ENCODE measurements around the gene CDH4. TPM values are rescaled to one million over a fixed set of nuclear protein-coding genes. Genes with fewer than 3 reads are reported as not detected.

CDH4 gene
- total and polyA plus RNA-seq, 9 of the 15 experiments (the other 6 are each of a cell fraction or from before 2014, with no cell fraction given), result 0.04 TPM; not detected in 8

DNA sequence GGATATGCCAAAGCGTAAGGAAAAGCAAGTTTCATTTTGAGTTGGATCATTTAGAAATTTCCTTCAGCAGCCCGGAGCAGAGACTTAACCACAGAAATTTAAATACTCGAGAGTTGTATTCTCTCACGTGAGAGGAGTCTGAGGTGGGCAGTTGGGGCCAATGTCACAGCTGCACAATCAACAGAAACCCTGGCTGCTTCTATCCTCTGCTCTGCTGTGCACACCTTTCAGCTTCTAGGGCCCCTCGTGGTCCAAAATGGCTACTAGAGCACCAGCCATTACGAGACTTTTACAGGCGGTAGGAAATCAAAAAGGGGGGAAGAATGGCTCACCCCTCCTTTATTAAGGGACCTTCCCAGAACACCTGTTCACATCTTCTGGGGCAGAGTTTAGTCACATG, 659.8 kb downstream of the CDH4 start:
- no peaks in the 10 kb centered on the region for H3K79me2 ChIP-seq (ENCODE audit: control insufficient read depth, insufficient read depth, low read length)
- H3K27me3 ChIP-seq (ENCODE audit: control insufficient read depth in 2 of 2, insufficient read depth in 2 of 2, low read length in 2 of 2), result peaks cover 38 to 73% of the 10 kb centered on the region in 2 experiments
- H3K4me1 ChIP-seq (replicated peaks in 1 of 2; ENCODE audit: control insufficient read depth in 2 of 2, insufficient read depth in 2 of 2, low read length in 2 of 2), result peaks cover 0 to 3% of the 10 kb centered on the region in 2 experiments; a peak in 1 of 5 replicates
- POLR2A ChIA-PET, result interaction anchor here (0.6 kb wide), 1 partner anchor 33 kb away, joined by 3 read pairs; no protein-coding TSS in a partner anchor
- 0% methylated on average over 7 of the region's 7 CpGs for WGBS (ENCODE audit: insufficient coverage, low coverage, missing lambda C conversion rate)
- CTCF ChIA-PET (ENCODE audit: low intra/inter-chr PET ratio), result no interaction called here
- in situ Hi-C loops (cut with MboI), result no loop called here
- DNase-seq (ENCODE audit: extremely low read depth in 1 of 4, low spot score in 3 of 4) (no peak), ATAC-seq (no peak), FAIRE-seq (no peak)
- 0 out of 2 replicates have a peak, but pooled peaks cover 2% of the 10 kb centered on the region for H3K9me3 ChIP-seq (replicated peaks; ENCODE audit: control insufficient read depth, insufficient read depth, low read depth, low read length)
- intact Hi-C loops (cut with micrococcal nuclease), result no loop called here
- no peak overlapping the region for H3K27ac ChIP-seq (ENCODE audit: extremely low read depth, low read depth, low read length)
- H3K4me3 ChIP-seq, result no peak overlapping the region
- no peak overlapping the region for H3K4me2 ChIP-seq (ENCODE audit: insufficient read depth, low read length)
- no peak overlapping the region for H2AFZ ChIP-seq (ENCODE audit: low read depth, low read length)
- BruUV-seq (replicated peaks), result no TSS peak
- no peaks in the 10 kb centered on the region for H3K36me3 ChIP-seq (ENCODE audit: control insufficient read depth, insufficient read depth, low read length)
- H3K9ac ChIP-seq (ENCODE audit: insufficient read depth in 1 of 2, low read depth in 2 of 2, low read length in 2 of 2), result no peak overlapping the region
- H4K20me1 ChIP-seq (replicated peaks; ENCODE audit: control insufficient read depth, insufficient read depth, low read length), result peaks cover 12% of the 10 kb centered on the region; the same call in 1 of the 2 replicates
- no peaks in the 10 kb centered on the region for H3K9me1 ChIP-seq (ENCODE audit: control insufficient read depth, insufficient read depth, low read length)
- TF ChIP-seq JUND (IDR thresholded peaks at IDR 0.05; ENCODE audit: borderline replicate concordance, low read depth, low read length) (no peak), JUND (tag; IDR thresholded peaks at IDR 0.05; ENCODE audit: borderline replicate concordance, low read depth, low read length) (no peak), ZNF121 (CRISPR knock-in tag; conservative IDR thresholded peaks at IDR 0.05) (no peak), ZNF212 (CRISPR knock-in tag; IDR thresholded peaks at IDR 0.05) (no peak), ZNF431 (CRISPR knock-in tag; IDR thresholded peaks at IDR 0.05) (no peak), DDX20 (tag; IDR thresholded peaks at IDR 0.05; ENCODE audit: low read depth) (no peak), CHD1 (IDR thresholded peaks at IDR 0.05; ENCODE audit: low read length) (no peak), ZFP30 (CRISPR knock-in tag; IDR thresholded peaks at IDR 0.05; ENCODE audit: borderline replicate concordance) (no peak), SAFB2 (IDR thresholded peaks at IDR 0.05; ENCODE audit: borderline replicate concordance, low read depth, low read length, severe bottlenecking) (no peak), ZNF408 (CRISPR knock-in tag; IDR thresholded peaks at IDR 0.05; ENCODE audit: low read depth) (no peak), IRF9 (tag; IDR thresholded peaks at IDR 0.05) (no peak)
- TF ChIP-seq, protein P1, sequence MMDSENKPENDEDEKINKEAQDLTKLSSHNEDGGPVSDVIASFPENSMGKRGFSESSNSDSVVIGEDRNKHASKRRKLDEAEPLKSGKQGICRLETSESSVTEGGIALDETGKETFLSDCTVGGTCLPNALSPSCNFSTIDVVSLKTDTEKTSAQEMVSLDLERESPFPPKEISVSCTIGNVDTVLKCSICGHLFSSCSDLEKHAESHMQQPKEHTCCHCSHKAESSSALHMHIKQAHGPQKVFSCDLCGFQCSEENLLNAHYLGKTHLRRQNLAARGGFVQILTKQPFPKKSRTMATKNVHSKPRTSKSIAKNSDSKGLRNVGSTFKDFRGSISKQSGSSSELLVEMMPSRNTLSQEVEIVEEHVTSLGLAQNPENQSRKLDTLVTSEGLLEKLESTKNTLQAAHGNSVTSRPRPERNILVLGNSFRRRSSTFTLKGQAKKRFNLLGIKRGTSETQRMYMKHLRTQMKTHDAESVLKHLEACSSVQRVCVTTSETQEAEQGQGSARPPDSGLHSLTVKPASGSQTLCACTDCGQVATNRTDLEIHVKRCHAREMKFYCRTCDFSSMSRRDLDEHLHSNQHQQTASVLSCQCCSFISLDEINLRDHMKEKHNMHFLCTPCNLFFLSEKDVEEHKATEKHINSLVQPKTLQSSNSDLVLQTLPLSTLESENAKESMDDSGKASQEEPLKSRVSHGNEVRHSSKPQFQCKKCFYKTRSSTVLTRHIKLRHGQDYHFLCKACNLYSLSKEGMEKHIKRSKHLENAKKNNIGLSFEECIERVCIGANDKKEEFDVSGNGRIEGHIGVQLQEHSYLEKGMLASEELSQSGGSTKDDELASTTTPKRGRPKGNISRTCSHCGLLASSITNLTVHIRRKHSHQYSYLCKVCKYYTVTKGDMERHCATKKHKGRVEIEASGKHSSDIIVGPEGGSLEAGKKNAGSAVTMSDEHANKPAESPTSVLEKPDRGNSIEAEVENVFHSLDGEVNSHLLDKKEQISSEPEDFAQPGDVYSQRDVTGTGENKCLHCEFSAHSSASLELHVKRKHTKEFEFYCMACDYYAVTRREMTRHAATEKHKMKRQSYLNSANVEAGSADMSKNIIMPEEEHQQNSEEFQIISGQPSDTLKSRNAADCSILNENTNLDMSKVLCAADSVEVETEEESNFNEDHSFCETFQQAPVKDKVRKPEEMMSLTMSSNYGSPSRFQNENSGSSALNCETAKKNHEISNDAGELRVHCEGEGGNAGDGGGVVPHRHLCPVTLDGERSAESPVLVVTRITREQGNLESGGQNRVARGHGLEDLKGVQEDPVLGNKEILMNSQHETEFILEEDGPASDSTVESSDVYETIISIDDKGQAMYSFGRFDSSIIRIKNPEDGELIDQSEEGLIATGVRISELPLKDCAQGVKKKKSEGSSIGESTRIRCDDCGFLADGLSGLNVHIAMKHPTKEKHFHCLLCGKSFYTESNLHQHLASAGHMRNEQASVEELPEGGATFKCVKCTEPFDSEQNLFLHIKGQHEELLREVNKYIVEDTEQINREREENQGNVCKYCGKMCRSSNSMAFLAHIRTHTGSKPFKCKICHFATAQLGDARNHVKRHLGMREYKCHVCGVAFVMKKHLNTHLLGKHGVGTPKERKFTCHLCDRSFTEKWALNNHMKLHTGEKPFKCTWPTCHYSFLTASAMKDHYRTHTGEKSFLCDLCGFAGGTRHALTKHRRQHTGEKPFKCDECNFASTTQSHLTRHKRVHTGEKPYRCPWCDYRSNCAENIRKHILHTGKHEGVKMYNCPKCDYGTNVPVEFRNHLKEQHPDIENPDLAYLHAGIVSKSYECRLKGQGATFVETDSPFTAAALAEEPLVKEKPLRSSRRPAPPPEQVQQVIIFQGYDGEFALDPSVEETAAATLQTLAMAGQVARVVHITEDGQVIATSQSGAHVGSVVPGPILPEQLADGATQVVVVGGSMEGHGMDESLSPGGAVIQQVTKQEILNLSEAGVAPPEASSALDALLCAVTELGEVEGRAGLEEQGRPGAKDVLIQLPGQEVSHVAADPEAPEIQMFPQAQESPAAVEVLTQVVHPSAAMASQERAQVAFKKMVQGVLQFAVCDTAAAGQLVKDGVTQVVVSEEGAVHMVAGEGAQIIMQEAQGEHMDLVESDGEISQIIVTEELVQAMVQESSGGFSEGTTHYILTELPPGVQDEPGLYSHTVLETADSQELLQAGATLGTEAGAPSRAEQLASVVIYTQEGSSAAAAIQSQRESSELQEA (IDR thresholded peaks at IDR 0.05; ENCODE audit: low read depth), result no peak
- TF ChIP-seq, protein P2, sequence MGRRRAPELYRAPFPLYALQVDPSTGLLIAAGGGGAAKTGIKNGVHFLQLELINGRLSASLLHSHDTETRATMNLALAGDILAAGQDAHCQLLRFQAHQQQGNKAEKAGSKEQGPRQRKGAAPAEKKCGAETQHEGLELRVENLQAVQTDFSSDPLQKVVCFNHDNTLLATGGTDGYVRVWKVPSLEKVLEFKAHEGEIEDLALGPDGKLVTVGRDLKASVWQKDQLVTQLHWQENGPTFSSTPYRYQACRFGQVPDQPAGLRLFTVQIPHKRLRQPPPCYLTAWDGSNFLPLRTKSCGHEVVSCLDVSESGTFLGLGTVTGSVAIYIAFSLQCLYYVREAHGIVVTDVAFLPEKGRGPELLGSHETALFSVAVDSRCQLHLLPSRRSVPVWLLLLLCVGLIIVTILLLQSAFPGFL (CRISPR knock-in tag; IDR thresholded peaks at IDR 0.05), result no peak
